ENCODE measurements around the gene NCOA7.
"Not testable (repeated sequence)": the region's sequence is repeated elsewhere in the genome, so short reads cannot be mapped to it uniquely, and the experiment has no call there.

The NCOA7 gene

GRCh38 chr6:125886021-125886420, 95.3 kb downstream of the NCOA7 start:
- no peak for DNase-seq

- no peak for DNase-seq
These were observed 96.2 kb downstream of the NCOA7 start for GRCh38 chr6:125886914-125887313.

GRCh38 chr6:125887372-125887771, 96.6 kb downstream of the NCOA7 start:
- no peak for DNase-seq

GRCh38 chr6:125888989-125889656, 98.4 kb downstream of the NCOA7 start:
- no peak for DNase-seq

- DNase-seq: no peak
These were observed 109.0 kb downstream of the NCOA7 start for GRCh38 chr6:125899726-125900182.

- DNase-seq: peak in 1 of 4 experiments; percentile 9
These were observed 114.1 kb downstream of the NCOA7 start for GRCh38 chr6:125904871-125905270.

- DNase-seq: peak in 3 of 4 experiments; percentile 14 to 33 (median 14)
These were observed 115.6 kb downstream of the NCOA7 start for GRCh38 chr6:125906158-125906998.

GRCh38 chr6:125910527-125910926, 119.8 kb downstream of the NCOA7 start:
- DNase-seq: no peak

- DNase-seq: not testable (repeated sequence)
These were observed 120.3 kb downstream of the NCOA7 start for GRCh38 chr6:125911051-125911451.

GRCh38 chr6:125912430-125912829, 121.7 kb downstream of the NCOA7 start:
- DNase-seq: not testable (repeated sequence)

GRCh38 chr6:125913145-125913544, 122.4 kb downstream of the NCOA7 start:
- no peak for DNase-seq

- DNase-seq: no peak
These were observed 123.1 kb downstream of the NCOA7 start for GRCh38 chr6:125913864-125914351.

- DNase-seq: no peak
These were observed 127.5 kb downstream of the NCOA7 start for GRCh38 chr6:125918230-125918629.

- no peak for DNase-seq
These were observed 128.2 kb downstream of the NCOA7 start for GRCh38 chr6:125918681-125919566.

- no peak for DNase-seq
These were observed 128.9 kb downstream of the NCOA7 start for GRCh38 chr6:125919618-125920017.

- DNase-seq: no peak
These were observed 131.6 kb downstream of the NCOA7 start for GRCh38 chr6:125922322-125922860.

- DNase-seq: no peak
These were observed 132.7 kb downstream of the NCOA7 start for GRCh38 chr6:125923366-125923877.

- no peak for DNase-seq
These were observed 133.4 kb downstream of the NCOA7 start for GRCh38 chr6:125924169-125924568.

- no peak for DNase-seq
These were observed 134.1 kb downstream of the NCOA7 start for GRCh38 chr6:125924697-125925358.

GRCh38 chr6:125926711-125927110, 136.0 kb downstream of the NCOA7 start:
- no peak for DNase-seq

GRCh38 chr6:125927761-125928160, 137.0 kb downstream of the NCOA7 start:
- DNase-seq: no peak
